Hematopoietic multipotent progenitor cell treated with erythropoietin and hydrocortisone succinate and interleukin-3 and kit ligand, for 6 days (in vitro differentiated cells): ENCODE measurements around the gene GLUD1.
"Not testable (repeated sequence)": the region's sequence is repeated elsewhere in the genome, so short reads cannot be mapped to it uniquely, and the experiment has no call there.

Experiments used
- DNase-seq: peaks from one replicate; pipeline ENCODE4 v3.0.0-alpha.2; 2015

Gene GLUD1

GRCh38 chr10:87089746-87090145, 4.9 kb downstream of the GLUD1 start:
- no peak for DNase-seq

GRCh38 chr10:87085537-87085936, 9.1 kb downstream of the GLUD1 start:
- no peak for DNase-seq

- DNase-seq: not testable (repeated sequence)
Observed at GRCh38 chr10:87084291-87084782, 10.3 kb downstream of the GLUD1 start.

GRCh38 chr10:87083576-87084290, 10.9 kb downstream of the GLUD1 start:
- not testable (repeated sequence) for DNase-seq

- not testable (repeated sequence) for DNase-seq
Observed at GRCh38 chr10:87082219-87082618, 12.4 kb downstream of the GLUD1 start.

- DNase-seq: not testable (repeated sequence)
Observed at GRCh38 chr10:87081574-87081973, 13.1 kb downstream of the GLUD1 start.

- DNase-seq: not testable (repeated sequence)
Observed at GRCh38 chr10:87080621-87081020, 14.0 kb downstream of the GLUD1 start.

- DNase-seq: no peak
Observed at GRCh38 chr10:87079106-87079836, 15.4 kb downstream of the GLUD1 start.

- not testable (repeated sequence) for DNase-seq
Observed at GRCh38 chr10:87076421-87076820, 18.2 kb downstream of the GLUD1 start.

GRCh38 chr10:87072449-87072848, 22.2 kb downstream of the GLUD1 start:
- no peak for DNase-seq

- peak; percentile 39 for DNase-seq
Observed at GRCh38 chr10:87068281-87068680, 26.4 kb downstream of the GLUD1 start.

- DNase-seq: no peak
Observed at GRCh38 chr10:87066865-87067264, 27.8 kb downstream of the GLUD1 start.

- no peak for DNase-seq
Observed at GRCh38 chr10:87066178-87066577, 28.5 kb downstream of the GLUD1 start.

- DNase-seq: no peak
Observed at GRCh38 chr10:87064651-87065050, 30.0 kb downstream of the GLUD1 start.

- no peak for DNase-seq
Observed at GRCh38 chr10:87060280-87060928, 34.2 kb downstream of the GLUD1 start.

GRCh38 chr10:87059401-87059800, 35.2 kb downstream of the GLUD1 start:
- no peak for DNase-seq

- DNase-seq: no peak
Observed at GRCh38 chr10:87058171-87058570, 36.5 kb downstream of the GLUD1 start.

GRCh38 chr10:87054373-87055295, 40.0 kb downstream of the GLUD1 start:
- no peak for DNase-seq

- no peak for DNase-seq
Observed at GRCh38 chr10:87053577-87054181, 41.0 kb downstream of the GLUD1 start.

GRCh38 chr10:87053111-87053510, 41.5 kb downstream of the GLUD1 start:
- DNase-seq: peak; percentile 11

GRCh38 chr10:87045434-87045938, 49.2 kb downstream of the GLUD1 start:
- DNase-seq: no peak

- not testable (repeated sequence) for DNase-seq
Observed at GRCh38 chr10:87043579-87043978, 51.1 kb downstream of the GLUD1 start.
